ENCODE results near the gene VPS13D.

Gene VPS13D

DNA sequence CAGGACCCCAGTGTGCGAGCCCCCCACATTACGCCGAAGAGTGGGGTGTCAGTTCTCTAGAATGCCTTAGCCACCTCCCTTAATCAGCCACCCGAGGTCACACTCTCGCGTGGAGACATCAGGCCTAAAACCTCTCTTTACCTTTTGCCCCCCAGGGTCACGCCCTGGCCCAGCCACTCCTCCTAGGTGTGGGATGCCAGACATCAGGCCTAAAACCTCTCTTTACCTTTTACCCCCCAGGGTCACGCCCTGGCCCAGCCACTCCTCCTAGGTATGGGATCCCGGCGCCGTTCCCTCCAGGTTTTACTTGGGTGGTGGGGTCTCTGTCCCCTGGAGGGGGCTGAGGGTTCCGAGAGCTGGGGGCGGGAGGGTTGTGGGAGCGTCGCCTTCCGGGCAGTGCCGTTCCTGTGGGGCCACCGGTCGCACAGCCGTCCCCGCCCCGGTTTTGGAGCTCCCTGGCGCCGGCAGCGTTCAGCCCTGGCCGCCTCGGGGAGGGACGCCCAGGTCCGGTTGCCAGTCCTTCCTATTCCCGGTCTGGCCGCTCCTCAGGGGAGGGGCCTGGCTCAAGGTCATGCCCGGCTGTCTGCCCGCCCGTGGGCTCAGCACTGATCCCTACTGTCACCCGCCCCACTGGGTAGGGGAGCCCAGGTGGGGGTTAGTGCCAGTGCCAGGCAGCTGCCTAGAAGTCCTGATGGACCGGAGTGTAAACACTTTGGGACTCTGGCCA is 882 bp downstream of the VPS13D start:
- in situ Hi-C loops (cut with MboI; ENCODE audit: low sequenced_read_pairs) = no loop called here

DNA sequence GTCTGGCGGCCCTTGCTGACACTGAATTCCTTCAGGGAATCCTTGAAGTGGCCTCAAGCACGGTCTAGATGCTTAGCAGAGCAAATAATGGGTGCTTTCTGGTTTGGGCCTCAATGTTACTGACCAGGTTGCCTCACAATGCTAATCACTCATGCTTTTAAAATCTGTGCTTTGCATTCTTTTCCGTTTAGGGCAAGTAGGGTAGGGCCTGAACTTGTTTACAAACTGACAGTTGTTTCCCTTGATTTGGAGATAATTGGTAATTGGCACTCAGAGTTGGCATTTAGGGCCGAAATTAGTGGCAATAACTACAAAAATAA is 1.4 kb downstream of the VPS13D start:
- in situ Hi-C loops (cut with MboI; ENCODE audit: low sequenced_read_pairs) = no loop called here

- in situ Hi-C loops (cut with MboI; ENCODE audit: low sequenced_read_pairs) = no loop called here
These were observed 2.4 kb downstream of the VPS13D start for GRCh38 chr1:12232221-12232620.

GRCh38 chr1:12244078-12244477 is 14.2 kb downstream of the VPS13D start:
- in situ Hi-C loops (cut with MboI; ENCODE audit: low sequenced_read_pairs) = no loop called here

DNA sequence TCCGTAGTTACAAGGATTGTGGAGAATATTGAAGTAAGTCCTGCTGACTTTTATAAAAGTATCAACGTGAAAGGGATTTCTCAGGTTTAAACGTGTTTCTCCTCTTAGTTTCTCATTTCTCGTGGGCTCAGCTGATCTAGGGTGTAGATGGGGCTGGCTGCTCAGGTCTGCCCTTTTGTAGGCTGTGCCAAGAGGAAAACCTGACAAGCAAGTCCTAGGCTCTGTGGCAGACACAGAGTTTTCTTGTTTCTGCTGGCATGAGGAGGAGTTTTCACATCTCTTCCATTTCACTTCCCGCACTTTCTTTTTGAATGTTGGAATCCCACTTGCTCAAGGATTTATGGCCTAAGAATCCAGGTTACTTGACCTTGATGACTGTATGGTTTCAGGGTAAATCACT is 14.8 kb downstream of the VPS13D start:
- in situ Hi-C loops (cut with MboI; ENCODE audit: low sequenced_read_pairs) = no loop called here

- in situ Hi-C loops (cut with MboI; ENCODE audit: low sequenced_read_pairs) = no loop called here
These were observed 15.3 kb downstream of the VPS13D start for GRCh38 chr1:12245116-12245515.

DNA sequence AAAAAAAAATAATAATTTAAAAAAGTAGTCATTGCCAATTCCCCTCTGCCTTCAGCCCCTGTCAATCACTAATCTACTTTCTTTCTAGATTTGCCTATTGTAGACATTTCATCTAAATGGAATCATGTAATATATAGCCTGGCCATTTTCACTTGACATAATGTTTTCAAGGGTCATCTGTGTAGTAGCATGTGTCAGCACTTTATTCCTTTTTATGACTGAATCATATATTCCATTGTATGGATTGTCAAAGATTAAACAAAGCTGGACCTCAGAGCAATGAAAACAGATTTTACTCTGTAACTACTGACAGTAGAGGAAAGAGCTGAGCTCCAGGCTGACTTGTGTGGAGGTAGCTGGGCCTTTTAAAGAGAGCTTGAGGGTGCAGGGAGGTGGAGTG is 15.9 kb downstream of the VPS13D start:
- in situ Hi-C loops (cut with MboI; ENCODE audit: low sequenced_read_pairs) = no loop called here

- in situ Hi-C loops (cut with MboI; ENCODE audit: low sequenced_read_pairs) = no loop called here
These were observed 16.8 kb downstream of the VPS13D start for GRCh38 chr1:12246584-12246983.

DNA sequence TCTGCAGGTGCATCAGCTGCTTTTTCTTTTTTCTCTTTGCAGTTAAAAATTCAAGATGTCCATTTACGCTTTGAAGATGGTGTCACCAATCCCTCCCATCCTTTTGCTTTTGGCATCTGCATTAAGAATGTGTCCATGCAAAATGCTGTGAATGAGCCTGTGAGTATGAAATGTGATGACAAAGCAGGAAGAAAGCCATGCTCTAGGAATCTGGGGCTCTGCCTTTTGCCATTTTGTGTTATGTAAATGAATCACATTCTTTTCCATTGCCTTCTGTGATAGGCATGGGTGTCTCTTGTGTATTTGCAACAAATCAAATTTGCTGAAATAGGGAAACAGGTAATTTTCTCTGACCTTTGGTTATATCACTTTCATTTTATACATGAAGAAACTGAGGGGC is 19.4 kb downstream of the VPS13D start:
- in situ Hi-C loops (cut with MboI; ENCODE audit: low sequenced_read_pairs) = no loop called here

GRCh38 chr1:12249748-12250147 is 19.9 kb downstream of the VPS13D start:
- in situ Hi-C loops (cut with MboI; ENCODE audit: low sequenced_read_pairs) = no loop called here

- in situ Hi-C loops (cut with MboI; ENCODE audit: low sequenced_read_pairs) = no loop called here
These were observed 21.6 kb downstream of the VPS13D start for GRCh38 chr1:12251442-12251841.

GRCh38 chr1:12255913-12256312 is 26.1 kb downstream of the VPS13D start:
- in situ Hi-C loops (cut with MboI; ENCODE audit: low sequenced_read_pairs) = no loop called here

GRCh38 chr1:12258272-12258671 is 28.4 kb downstream of the VPS13D start:
- in situ Hi-C loops (cut with MboI; ENCODE audit: low sequenced_read_pairs) = no loop called here

GRCh38 chr1:12269351-12269750 is 39.5 kb downstream of the VPS13D start:
- in situ Hi-C loops (cut with MboI; ENCODE audit: low sequenced_read_pairs) = no loop called here

DNA sequence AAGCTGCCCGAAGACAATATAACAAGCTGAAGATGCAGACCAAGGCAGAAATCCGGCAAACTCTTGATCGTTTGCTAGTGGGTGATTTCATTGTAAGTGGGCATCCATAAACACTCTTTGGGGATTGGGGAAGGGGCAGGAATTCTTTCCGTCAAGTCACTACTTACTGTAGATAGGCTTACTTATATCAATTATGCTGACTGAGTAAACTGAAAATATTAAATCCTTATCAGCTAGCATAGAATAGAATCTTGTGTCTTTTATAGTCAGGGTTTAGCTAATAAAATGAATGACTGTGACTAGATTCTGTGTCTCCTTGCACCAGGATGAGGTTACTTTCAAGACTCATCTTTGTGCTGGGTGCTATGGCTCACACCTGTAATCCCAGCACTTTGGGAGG is 41.2 kb downstream of the VPS13D start:
- in situ Hi-C loops (cut with MboI; ENCODE audit: low sequenced_read_pairs) = no loop called here

GRCh38 chr1:12272770-12273169 is 42.9 kb downstream of the VPS13D start:
- in situ Hi-C loops (cut with MboI; ENCODE audit: low sequenced_read_pairs) = no loop called here

DNA sequence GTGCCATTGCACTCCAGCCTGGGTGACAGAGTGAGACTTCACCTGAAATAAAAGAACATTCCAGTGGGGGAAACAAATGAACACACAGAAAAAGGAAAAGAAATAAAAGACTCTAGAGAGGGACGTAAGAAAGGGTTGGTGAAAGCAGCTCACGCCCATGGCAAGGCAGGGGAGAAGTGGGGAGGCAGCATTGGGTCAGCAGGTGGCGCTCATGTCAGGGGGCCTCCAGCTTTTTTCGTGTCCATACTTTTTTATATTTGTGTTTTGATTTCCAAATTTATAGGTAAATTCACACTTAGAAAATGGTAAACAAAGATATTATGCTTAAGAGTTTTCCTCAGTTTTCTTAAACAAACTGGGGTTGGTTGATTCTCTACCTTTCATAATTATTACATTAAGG is 45.5 kb downstream of the VPS13D start:
- in situ Hi-C loops (cut with MboI; ENCODE audit: low sequenced_read_pairs) = no loop called here

DNA sequence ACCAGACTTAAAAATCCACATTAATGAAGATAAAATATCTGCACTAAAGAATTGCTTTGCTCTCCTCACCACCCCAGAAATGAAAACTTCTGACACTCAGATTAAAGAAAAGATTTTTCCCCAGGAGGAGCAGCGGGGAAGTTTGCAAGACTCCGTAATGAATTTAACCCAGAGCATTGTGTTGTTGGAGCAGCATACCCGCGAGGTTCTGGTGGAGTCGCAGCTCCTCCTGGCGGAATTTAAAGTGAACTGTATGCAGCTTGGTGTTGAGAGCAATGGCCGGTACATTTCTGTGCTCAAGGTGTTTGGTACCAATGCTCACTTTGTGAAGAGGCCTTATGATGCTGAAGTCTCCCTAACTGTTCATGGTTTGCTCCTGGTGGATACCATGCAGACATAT is 46.4 kb downstream of the VPS13D start:
- in situ Hi-C loops (cut with MboI; ENCODE audit: low sequenced_read_pairs) = no loop called here

- in situ Hi-C loops (cut with MboI; ENCODE audit: low sequenced_read_pairs) = no loop called here
These were observed 49.2 kb downstream of the VPS13D start for GRCh38 chr1:12279003-12279402.

DNA sequence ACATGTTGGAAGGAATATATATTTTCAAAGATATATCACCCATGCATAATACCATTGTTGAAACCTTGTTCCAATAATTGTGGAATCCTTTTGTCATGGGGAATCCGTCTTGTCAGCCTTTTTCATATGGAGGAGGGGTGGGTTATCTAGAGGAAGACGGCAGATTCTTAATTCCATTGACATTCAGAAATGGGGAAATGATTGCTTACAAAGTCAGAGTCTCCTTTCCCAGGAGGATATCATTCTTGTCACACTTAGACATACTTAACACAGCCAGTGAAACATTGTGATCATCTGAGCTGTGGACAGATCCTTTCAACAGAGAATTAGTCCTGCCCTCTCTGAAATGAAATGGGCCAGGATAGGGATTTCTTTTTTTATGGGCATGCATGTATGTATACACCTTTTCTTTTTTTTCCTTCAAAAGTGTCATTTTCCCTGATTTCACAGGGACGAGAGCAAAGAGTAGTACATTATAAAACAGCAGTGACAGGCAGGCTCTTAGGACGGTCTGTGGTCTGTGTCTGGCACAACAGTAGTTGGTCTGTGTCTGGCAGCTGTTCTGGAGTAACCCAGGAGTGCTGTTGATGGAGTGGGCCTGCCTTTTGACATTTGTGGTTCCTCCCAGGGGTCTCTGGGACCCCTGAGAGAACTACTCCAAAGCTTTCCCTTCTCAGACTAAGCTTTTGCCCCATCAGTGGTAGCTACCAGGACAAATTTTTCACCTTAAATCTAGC is 50.1 kb downstream of the VPS13D start:
- in situ Hi-C loops (cut with MboI; ENCODE audit: low sequenced_read_pairs) = no loop called here

- in situ Hi-C loops (cut with MboI; ENCODE audit: low sequenced_read_pairs) = no loop called here
These were observed 52.3 kb downstream of the VPS13D start for GRCh38 chr1:12282142-12282541.

- in situ Hi-C loops (cut with MboI; ENCODE audit: low sequenced_read_pairs) = no loop called here
These were observed 54.7 kb downstream of the VPS13D start for GRCh38 chr1:12284486-12284885.
